ENCODE measurements around the gene CD99L2. TPM values are rescaled to one million over a fixed set of nuclear protein-coding genes. Genes with fewer than 3 reads are reported as not detected.

Gene CD99L2
- total and polyA plus RNA-seq, 10 of the 15 experiments (the other 5 are each of a cell fraction or from before 2014, with no cell fraction given) = 1.1 to 22.9 (median 13.0) TPM

DNA sequence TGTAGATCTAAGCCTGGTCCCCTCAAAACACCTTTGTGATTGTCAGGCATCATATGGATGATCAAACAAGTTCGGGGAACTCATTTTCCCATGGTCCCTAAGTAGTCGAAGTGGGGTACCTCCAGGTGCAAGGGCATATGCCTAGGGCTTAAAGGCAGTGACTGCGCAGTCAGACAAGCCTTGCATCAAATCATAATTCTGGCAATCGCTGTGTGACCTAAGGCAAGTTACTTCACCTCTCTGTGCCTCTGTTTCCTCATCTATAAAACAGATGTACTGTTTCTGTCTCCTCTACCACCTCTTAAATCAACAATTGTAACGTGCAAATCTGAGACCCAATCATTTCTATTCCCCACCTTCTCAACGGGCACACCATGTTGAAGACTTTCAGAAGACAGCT, 1.8 kb downstream of the CD99L2 start:
- no peak for DNase-seq (ENCODE audit: low read depth, low spot score)
- SMC1A ChIA-PET (ENCODE audit: uncharacterized antibody, unreplicated experiment) = no interaction called here
- H3K9ac ChIP-seq (ENCODE audit: control insufficient read depth, insufficient read depth, low read length) = no peak overlapping the region
- H3K27me3 ChIP-seq (replicated peaks in 1 of 2; ENCODE audit: control insufficient read depth in 2 of 2, insufficient read depth in 2 of 2, low read length in 1 of 2) = no peaks in the 10 kb centered on the region
- peaks cover 11% of the 10 kb centered on the region for H3K79me2 ChIP-seq (ENCODE audit: control insufficient read depth, insufficient read depth, low read length)
- RAD21 ChIA-PET (ENCODE audit: unreplicated experiment) = no interaction called here
- BruUV-seq (replicated peaks) = no TSS peak
- CTCF ChIA-PET = interaction anchor here (1.3 kb wide), 1 partner anchor 16 kb away, joined by 4 read pairs; no protein-coding TSS in a partner anchor
- intact Hi-C loops (cut with micrococcal nuclease; ENCODE audit: unreplicated experiment) = loop anchor here (5.0 kb wide), 1 partner anchor 119 kb away; no protein-coding TSS in a partner anchor
- no peak overlapping the region for H3K4me2 ChIP-seq (ENCODE audit: control insufficient read depth, insufficient read depth)
- ATAC-seq = no peak
- POLR2A ChIA-PET = interaction anchor here (0.8 kb wide), 1 partner anchor 16 kb away, joined by 3 read pairs; no protein-coding TSS in a partner anchor
- H3K27ac ChIP-seq (ENCODE audit: control insufficient read depth, insufficient read depth) = no peak overlapping the region
- 65% methylated on average over 6 of the region's 6 CpGs for WGBS (ENCODE audit: insufficient coverage, insufficient replicate concordance, low lambda C conversion rate, missing lambda C conversion rate)
- no peaks in the 10 kb centered on the region for H4K20me1 ChIP-seq (ENCODE audit: control insufficient read depth, insufficient read depth)
- no peaks in the 10 kb centered on the region; the same call in 1 of the 2 replicates for H3K4me1 ChIP-seq (ENCODE audit: control insufficient read depth, insufficient read depth, low read length)
- FAIRE-seq = no peak
- no peak overlapping the region for H3K4me3 ChIP-seq
- no peaks in the 10 kb centered on the region for H3K36me3 ChIP-seq (ENCODE audit: control insufficient read depth in 2 of 2, insufficient read depth in 2 of 2, low read length in 1 of 2)
- no peaks in the 10 kb centered on the region; the same call in 2 of the 3 replicates for H3K9me3 ChIP-seq (replicated peaks; ENCODE audit: control insufficient read depth, insufficient read depth, low read length)
- no peak overlapping the region for H2AFZ ChIP-seq (ENCODE audit: control insufficient read depth, low read depth, low read length)
- in situ Hi-C loops (cut with MboI) = no loop called here
- TF ChIP-seq RBBP5 (conservative IDR thresholded peaks at IDR 0.05) = no peak

DNA sequence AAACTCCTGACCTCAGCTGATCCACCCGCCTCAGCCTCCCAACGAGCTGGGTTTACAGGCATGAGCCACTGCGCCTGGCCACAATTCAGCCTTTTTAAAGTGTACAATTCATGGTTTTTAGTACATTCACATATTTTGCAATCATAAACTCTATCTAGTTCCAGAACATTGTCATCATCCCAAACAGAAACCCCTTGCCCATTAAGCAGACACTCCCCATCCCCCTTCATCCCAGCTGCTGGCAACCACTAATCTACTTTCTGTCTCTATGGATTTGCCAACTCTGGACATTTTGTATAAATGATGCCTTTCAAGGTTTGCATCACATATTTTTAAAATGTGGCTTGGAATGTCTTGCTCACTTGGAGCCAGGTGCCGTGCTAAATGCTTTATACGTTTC, 4.5 kb downstream of the CD99L2 start:
- WGBS (ENCODE audit: insufficient coverage, insufficient replicate concordance, low lambda C conversion rate, missing lambda C conversion rate) = 62% methylated on average over 5 of the region's 5 CpGs
- SMC1A ChIA-PET (ENCODE audit: uncharacterized antibody, unreplicated experiment) = no interaction called here
- ATAC-seq (no peak), DNase-seq (ENCODE audit: low read depth, low spot score) (no peak), FAIRE-seq (no peak)
- intact Hi-C loops (cut with micrococcal nuclease; ENCODE audit: unreplicated experiment) (no loop called here), in situ Hi-C loops (cut with MboI) (no loop called here)
- CTCF ChIA-PET = no interaction called here
- H3K4me1 ChIP-seq (ENCODE audit: control insufficient read depth, insufficient read depth, low read length) = no peaks in the 10 kb centered on the region
- H4K20me1 ChIP-seq (ENCODE audit: control insufficient read depth, insufficient read depth) = no peaks in the 10 kb centered on the region
- POLR2A ChIA-PET = no interaction called here
- H3K9me3 ChIP-seq (replicated peaks; ENCODE audit: control insufficient read depth, insufficient read depth, low read length) = no peaks in the 10 kb centered on the region
- no peaks in the 10 kb centered on the region for H3K27me3 ChIP-seq (replicated peaks in 1 of 2; ENCODE audit: control insufficient read depth in 2 of 2, insufficient read depth in 2 of 2, low read length in 1 of 2)
- no peaks in the 10 kb centered on the region for H3K36me3 ChIP-seq (ENCODE audit: control insufficient read depth in 2 of 2, insufficient read depth in 2 of 2, low read length in 1 of 2)
- RAD21 ChIA-PET (ENCODE audit: unreplicated experiment) = no interaction called here
- no peak overlapping the region for H3K4me2 ChIP-seq (ENCODE audit: control insufficient read depth, insufficient read depth)
- no TSS peak for BruUV-seq (replicated peaks)
- H3K27ac ChIP-seq (ENCODE audit: control insufficient read depth, insufficient read depth) = no peak overlapping the region
- no peak overlapping the region for H3K4me3 ChIP-seq
- H3K9ac ChIP-seq (ENCODE audit: control insufficient read depth, insufficient read depth, low read length) = no peak overlapping the region
- no peak overlapping the region for H2AFZ ChIP-seq (ENCODE audit: control insufficient read depth, low read depth, low read length)
- H3K79me2 ChIP-seq (ENCODE audit: control insufficient read depth, insufficient read depth, low read length) = peaks cover 11% of the 10 kb centered on the region
- TF ChIP-seq, protein P1, sequence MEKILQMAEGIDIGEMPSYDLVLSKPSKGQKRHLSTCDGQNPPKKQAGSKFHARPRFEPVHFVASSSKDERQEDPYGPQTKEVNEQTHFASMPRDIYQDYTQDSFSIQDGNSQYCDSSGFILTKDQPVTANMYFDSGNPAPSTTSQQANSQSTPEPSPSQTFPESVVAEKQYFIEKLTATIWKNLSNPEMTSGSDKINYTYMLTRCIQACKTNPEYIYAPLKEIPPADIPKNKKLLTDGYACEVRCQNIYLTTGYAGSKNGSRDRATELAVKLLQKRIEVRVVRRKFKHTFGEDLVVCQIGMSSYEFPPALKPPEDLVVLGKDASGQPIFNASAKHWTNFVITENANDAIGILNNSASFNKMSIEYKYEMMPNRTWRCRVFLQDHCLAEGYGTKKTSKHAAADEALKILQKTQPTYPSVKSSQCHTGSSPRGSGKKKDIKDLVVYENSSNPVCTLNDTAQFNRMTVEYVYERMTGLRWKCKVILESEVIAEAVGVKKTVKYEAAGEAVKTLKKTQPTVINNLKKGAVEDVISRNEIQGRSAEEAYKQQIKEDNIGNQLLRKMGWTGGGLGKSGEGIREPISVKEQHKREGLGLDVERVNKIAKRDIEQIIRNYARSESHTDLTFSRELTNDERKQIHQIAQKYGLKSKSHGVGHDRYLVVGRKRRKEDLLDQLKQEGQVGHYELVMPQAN (conservative IDR thresholded peaks at IDR 0.05) = no peak
- TF ChIP-seq MEF2B (IDR thresholded peaks at IDR 0.05; ENCODE audit: partially characterized antibody, poor library complexity, severe bottlenecking) (no peak), NR2F1 (conservative IDR thresholded peaks at IDR 0.05) (no peak), ZNF24 (IDR thresholded peaks at IDR 0.05) (no peak)
- TF ChIP-seq, protein P2, sequence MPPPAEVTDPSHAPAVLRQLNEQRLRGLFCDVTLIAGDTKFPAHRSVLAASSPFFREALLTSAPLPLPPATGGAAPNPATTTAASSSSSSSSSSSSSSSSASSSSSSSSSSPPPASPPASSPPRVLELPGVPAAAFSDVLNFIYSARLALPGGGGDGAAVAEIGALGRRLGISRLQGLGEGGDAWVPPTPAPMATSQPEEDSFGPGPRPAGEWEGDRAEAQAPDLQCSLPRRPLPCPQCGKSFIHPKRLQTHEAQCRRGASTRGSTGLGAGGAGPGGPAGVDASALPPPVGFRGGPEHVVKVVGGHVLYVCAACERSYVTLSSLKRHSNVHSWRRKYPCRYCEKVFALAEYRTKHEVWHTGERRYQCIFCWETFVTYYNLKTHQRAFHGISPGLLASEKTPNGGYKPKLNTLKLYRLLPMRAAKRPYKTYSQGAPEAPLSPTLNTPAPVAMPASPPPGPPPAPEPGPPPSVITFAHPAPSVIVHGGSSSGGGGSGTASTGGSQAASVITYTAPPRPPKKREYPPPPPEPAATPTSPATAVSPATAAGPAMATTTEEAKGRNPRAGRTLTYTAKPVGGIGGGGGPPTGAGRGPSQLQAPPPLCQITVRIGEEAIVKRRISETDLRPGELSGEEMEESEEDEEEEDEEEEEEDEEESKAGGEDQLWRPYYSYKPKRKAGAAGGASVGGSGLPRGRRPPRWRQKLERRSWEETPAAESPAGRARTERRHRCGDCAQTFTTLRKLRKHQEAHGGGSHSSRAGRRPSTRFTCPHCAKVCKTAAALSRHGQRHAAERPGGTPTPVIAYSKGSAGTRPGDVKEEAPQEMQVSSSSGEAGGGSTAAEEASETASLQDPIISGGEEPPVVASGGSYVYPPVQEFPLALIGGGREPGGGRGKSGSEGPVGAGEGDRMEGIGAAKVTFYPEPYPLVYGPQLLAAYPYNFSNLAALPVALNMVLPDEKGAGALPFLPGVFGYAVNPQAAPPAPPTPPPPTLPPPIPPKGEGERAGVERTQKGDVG (CRISPR knock-in tag; IDR thresholded peaks at IDR 0.05) = no peak
- TF ChIP-seq, protein P3, sequence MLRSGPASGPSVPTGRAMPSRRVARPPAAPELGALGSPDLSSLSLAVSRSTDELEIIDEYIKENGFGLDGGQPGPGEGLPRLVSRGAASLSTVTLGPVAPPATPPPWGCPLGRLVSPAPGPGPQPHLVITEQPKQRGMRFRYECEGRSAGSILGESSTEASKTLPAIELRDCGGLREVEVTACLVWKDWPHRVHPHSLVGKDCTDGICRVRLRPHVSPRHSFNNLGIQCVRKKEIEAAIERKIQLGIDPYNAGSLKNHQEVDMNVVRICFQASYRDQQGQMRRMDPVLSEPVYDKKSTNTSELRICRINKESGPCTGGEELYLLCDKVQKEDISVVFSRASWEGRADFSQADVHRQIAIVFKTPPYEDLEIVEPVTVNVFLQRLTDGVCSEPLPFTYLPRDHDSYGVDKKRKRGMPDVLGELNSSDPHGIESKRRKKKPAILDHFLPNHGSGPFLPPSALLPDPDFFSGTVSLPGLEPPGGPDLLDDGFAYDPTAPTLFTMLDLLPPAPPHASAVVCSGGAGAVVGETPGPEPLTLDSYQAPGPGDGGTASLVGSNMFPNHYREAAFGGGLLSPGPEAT (IDR thresholded peaks at IDR 0.05; ENCODE audit: low read depth) = no peak

Measured in GM12878 (cell line).